GM12873 (cell line): ENCODE measurements around the gene NUDT13.

ENCODE experiments used
- TF ChIP-seq, protein P1 (sequence below): IDR thresholded peaks from 2 replicates; pipeline ENCODE4 v1.5.1; 2012; ENCODE audit warnings: low read depth, mild to moderate bottlenecking, moderate library complexity, low read length, control low read depth; ENCODE audit not compliant: insufficient read depth; ENCODE audit errors: missing control alignments

NUDT13 gene

DNA sequence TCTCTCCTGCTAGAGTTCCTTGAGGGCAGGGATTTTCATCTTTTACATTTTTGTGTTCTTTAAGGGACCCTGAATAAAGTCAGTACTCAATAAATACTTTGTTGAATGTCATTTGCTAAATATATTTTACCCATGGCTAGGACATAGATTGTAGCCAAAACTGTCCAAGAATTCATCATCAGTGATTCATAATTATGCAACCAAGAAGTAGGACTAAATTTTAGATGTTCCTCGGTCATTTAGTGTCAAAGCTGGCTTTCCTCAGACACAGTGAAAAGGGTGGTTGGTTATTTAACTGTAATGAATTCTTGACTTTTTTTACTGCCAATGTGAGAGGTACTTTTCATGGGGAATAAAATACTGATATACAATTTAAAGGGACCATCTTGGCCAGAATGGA, 3.3 kb downstream of the NUDT13 start:
- TF ChIP-seq, protein P1, sequence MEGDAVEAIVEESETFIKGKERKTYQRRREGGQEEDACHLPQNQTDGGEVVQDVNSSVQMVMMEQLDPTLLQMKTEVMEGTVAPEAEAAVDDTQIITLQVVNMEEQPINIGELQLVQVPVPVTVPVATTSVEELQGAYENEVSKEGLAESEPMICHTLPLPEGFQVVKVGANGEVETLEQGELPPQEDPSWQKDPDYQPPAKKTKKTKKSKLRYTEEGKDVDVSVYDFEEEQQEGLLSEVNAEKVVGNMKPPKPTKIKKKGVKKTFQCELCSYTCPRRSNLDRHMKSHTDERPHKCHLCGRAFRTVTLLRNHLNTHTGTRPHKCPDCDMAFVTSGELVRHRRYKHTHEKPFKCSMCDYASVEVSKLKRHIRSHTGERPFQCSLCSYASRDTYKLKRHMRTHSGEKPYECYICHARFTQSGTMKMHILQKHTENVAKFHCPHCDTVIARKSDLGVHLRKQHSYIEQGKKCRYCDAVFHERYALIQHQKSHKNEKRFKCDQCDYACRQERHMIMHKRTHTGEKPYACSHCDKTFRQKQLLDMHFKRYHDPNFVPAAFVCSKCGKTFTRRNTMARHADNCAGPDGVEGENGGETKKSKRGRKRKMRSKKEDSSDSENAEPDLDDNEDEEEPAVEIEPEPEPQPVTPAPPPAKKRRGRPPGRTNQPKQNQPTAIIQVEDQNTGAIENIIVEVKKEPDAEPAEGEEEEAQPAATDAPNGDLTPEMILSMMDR, result no peak

DNA sequence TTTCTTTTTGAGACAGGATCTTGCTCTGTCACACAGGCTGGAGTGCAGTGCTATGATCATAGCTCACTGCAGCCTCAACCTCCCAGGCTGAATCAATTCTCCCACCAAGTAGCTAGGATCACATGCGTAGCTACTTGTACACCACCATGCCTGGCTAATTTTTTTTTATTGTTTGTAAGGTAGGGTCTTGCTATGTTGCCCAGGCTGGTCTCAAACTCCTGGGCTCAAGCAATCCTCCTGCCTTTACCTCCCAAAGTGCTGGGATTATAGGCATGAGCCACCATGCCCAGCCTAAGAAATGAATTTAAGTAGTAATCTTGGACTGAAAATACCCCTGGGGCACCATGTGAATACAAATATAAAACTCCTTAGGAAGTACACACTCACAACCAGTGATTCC, 5.8 kb downstream of the NUDT13 start:
- TF ChIP-seq, protein P1, result no peak

DNA sequence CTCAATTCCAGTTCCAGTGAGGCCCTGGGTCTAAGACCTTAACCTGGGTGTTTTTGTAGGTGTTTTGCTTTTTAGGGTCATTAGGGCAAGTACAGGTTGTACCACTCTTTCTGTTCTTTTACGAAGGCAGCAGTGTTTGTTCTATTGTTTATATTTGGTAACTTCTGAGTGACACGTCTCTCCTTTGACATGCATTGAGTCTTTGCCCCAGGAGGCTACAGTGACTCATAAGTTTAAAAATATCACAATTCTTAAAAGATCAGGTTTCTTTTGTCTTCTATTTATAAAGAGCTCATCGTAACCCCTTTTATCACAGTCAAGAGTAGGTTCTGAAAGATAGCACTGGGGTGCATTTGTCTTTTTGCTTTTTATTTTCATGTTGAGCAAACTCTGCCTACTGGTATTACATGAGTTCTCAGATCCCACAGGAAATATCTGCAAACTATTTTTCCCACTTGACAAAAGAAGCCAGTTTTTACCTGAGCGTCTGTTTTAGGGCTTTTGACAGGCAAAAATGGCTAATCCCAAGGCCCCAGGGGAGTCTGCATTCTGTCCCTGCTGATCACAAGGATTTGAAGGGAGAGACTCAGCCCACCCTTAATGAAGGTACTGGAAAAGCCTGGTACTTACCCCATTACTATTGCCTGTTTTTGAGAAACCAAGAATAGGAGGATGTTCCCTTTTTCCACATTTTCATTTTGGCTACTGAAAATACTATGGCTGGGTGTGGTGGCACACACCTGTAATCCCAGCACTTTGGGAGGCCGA, 7.9 kb downstream of the NUDT13 start:
- TF ChIP-seq, protein P1, result no peak

DNA sequence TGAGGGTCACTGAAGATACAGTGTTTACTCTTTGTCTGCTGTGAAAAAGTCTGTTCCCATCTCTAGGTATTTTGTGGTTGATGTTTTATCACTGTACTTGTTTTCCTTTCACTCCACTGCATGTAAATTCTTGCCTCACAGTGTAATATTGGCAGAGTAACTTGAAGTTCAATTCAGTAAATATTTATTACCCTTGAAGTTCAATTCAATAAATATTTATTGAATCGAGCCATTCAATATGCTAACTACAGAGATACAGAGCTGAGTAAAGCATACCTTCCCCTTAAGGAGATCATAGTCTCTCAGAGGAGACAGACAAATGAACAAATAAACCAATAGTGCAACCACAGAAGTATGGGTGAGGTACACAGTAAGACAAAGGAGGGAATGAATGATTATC, 9.2 kb downstream of the NUDT13 start:
- TF ChIP-seq, protein P1, result no peak

DNA sequence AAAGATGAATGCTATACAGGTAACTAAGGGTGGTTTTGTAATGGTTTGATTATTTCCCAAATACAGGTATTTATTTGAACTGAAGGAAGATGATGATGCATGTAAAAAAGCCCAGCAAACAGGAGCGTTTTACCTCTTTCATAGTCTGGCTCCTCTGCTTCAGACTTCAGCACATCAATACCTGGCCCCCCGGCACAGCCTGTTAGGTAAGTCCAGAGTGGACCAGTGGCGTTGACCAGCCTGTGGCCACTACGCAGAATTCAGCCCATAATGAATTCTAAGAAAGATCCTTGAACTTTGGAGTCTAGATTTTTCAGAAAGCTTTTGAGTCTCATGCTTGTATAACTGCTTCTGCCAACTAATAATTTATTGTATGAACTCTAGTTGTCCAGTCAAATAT, 9.7 kb downstream of the NUDT13 start:
- TF ChIP-seq, protein P1, result no peak

DNA sequence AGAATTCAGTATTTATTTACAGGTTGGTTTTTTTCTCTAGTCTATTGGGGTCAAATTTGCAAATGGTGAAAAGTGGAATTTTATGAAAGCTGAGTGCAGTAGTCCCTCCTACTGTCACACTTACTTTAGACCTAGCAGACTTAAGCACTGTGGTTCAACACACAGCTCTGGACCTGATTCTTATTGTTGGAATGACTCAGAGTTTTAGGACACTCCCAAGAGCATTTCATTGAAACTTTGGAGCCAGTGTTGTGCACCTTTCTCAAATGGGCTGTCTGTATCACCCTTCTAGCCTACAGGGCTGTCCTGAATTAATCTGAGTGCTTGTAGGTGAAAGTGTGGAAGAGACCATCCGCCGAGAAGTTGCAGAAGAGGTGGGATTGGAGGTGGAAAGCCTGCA, 16.1 kb downstream of the NUDT13 start:
- TF ChIP-seq, protein P1, result no peak

DNA sequence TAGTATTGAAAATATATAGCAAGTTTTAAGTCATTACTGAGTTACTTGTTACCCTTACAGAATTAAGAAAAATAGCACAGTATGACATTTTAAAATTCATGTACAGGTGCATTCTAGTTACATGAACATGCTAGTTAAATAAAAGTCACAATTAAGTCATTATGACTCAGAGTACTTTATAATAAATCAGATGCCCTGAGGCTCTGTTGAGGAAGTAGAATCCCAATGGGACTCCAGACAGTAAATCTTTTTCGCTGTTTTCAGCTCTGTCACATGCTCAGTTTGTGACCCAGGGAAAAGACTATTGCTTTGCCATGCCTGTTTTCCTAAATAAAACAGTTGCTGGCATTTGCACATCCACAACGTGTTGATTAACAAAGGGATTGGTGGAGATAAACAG, 21.0 kb downstream of the NUDT13 start:
- TF ChIP-seq, protein P1, result no peak
